Measurements from ENCODE around the gene UGGT1. TPM values are rescaled to one million over a fixed set of nuclear protein-coding genes. Genes with fewer than 3 reads are reported as not detected.
A peak's percentile ranks its signal among the peaks of the same experiment; 100 is the strongest.

Gene UGGT1
- total RNA-seq, 1 donor from 2014 or later: 49.6 TPM

- H3K27ac ChIP-seq: no peak overlapping the region
- peaks cover 18% of the 10 kb centered on the region for H3K4me1 ChIP-seq
- DNase-seq (no peak), ATAC-seq (peak; percentile 78 to 80)
- H3K27me3 ChIP-seq (ENCODE audit: low read depth): no peaks in the 10 kb centered on the region
- TF ChIP-seq, protein P1, sequence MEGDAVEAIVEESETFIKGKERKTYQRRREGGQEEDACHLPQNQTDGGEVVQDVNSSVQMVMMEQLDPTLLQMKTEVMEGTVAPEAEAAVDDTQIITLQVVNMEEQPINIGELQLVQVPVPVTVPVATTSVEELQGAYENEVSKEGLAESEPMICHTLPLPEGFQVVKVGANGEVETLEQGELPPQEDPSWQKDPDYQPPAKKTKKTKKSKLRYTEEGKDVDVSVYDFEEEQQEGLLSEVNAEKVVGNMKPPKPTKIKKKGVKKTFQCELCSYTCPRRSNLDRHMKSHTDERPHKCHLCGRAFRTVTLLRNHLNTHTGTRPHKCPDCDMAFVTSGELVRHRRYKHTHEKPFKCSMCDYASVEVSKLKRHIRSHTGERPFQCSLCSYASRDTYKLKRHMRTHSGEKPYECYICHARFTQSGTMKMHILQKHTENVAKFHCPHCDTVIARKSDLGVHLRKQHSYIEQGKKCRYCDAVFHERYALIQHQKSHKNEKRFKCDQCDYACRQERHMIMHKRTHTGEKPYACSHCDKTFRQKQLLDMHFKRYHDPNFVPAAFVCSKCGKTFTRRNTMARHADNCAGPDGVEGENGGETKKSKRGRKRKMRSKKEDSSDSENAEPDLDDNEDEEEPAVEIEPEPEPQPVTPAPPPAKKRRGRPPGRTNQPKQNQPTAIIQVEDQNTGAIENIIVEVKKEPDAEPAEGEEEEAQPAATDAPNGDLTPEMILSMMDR (IDR thresholded peaks at IDR 0.05): no peak
- no peak overlapping the region for H3K4me3 ChIP-seq
- no peaks in the 10 kb centered on the region for H3K9me3 ChIP-seq
- peaks cover 10% of the 10 kb centered on the region for H3K36me3 ChIP-seq
- intact Hi-C loops (cut with DNase I): no loop called here
Observed at GRCh38 chr2:128196471-128196931, 105.5 kb downstream of the UGGT1 start.

DNA sequence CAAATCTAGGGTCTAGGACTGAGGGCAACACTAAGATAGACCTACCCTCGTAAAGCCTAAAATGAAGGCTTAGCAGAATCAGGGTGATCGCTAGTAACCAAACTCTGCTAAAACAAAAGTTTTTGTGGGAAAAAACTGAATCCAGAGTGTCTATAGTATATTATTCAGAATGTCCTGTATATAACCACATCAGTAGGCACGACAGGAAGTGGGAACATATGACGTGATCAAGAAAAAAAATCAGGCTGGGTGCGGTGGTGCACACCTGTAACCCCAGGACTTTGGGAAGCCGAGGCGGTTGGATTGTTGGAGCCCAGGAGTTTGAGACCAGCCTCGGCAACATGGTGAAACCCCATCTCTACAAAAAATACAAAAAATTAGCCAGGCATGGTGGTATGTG, 106.1 kb downstream of the UGGT1 start:
- DNase-seq (no peak), ATAC-seq (no peak)
- TF ChIP-seq, protein P1 (IDR thresholded peaks at IDR 0.05): no peak
- Histone ChIP-seq H3K9me3 (no peaks in the 10 kb centered on the region), H3K36me3 (peaks cover 5% of the 10 kb centered on the region), H3K27me3 (ENCODE audit: low read depth) (no peaks in the 10 kb centered on the region), H3K4me3 (no peak overlapping the region), H3K27ac (no peak overlapping the region), H3K4me1 (peaks cover 18% of the 10 kb centered on the region)
- intact Hi-C loops (cut with DNase I): no loop called here

DNA sequence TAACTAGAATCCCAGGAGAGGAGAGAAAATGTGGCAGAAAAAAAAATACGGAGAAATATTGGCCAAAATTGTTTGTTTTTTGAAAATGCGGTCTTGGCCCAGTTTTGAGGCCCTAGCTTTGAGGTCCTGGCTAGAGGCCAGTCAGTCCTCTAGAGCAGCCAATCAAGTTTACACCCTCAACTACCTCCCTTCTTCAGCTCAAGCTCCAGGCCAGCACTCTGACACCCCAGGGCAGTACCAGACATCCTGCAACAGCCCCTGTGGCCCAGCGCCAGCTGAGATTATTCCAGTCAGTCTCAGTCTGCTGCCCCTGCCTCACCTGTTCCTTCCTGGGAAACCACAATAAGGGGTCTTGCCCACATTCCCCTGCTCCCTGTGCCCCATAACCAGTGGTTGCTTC, 107.7 kb downstream of the UGGT1 start:
- Histone ChIP-seq H3K27me3 (ENCODE audit: low read depth) (no peaks in the 10 kb centered on the region), H3K4me3 (no peak overlapping the region), H3K4me1 (peaks cover 18% of the 10 kb centered on the region), H3K27ac (no peak overlapping the region), H3K9me3 (no peaks in the 10 kb centered on the region), H3K36me3 (no peaks in the 10 kb centered on the region)
- ATAC-seq (peak in 1 of 2 donors; percentile 30), DNase-seq (no peak)
- intact Hi-C loops (cut with DNase I): no loop called here
- TF ChIP-seq, protein P1 (IDR thresholded peaks at IDR 0.05): no peak

DNA sequence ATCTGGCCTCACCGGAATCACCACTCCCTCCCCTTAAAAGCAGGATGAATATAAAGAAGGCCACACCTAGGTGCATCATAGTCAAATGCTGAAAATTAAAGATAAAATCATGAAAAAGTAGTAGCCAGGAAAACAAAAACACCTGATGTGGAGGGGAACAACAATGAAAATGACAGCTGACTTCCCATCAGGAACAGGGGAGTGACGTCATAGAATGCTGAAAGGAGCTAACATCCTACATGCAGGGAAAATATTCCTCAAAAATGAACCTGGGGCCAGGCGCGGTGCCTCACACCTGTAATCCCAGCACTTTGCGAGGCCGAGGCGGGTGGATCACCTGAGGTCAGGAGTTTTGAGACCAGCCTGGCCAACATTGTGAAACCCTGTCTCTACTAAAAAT, 108.1 kb downstream of the UGGT1 start:
- Histone ChIP-seq H3K9me3 (no peaks in the 10 kb centered on the region), H3K27me3 (ENCODE audit: low read depth) (no peaks in the 10 kb centered on the region), H3K36me3 (no peaks in the 10 kb centered on the region), H3K4me3 (no peak overlapping the region), H3K27ac (no peak overlapping the region), H3K4me1 (peaks cover 18% of the 10 kb centered on the region)
- ATAC-seq (no peak), DNase-seq (no peak)
- intact Hi-C loops (cut with DNase I): no loop called here
- TF ChIP-seq, protein P1 (IDR thresholded peaks at IDR 0.05): no peak

- intact Hi-C loops (cut with DNase I): no loop called here
- no peak for ATAC-seq
- no peaks in the 10 kb centered on the region for H3K36me3 ChIP-seq
- H3K9me3 ChIP-seq: no peaks in the 10 kb centered on the region
- H3K4me1 ChIP-seq: no peaks in the 10 kb centered on the region
- TF ChIP-seq, protein P1 (IDR thresholded peaks at IDR 0.05): no peak
- H3K27ac ChIP-seq: no peak overlapping the region
- no peak for DNase-seq
- no peaks in the 10 kb centered on the region for H3K27me3 ChIP-seq (ENCODE audit: low read depth)
- H3K4me3 ChIP-seq: no peak overlapping the region
Observed at GRCh38 chr2:128202791-128203190, 111.8 kb downstream of the UGGT1 start.

DNA sequence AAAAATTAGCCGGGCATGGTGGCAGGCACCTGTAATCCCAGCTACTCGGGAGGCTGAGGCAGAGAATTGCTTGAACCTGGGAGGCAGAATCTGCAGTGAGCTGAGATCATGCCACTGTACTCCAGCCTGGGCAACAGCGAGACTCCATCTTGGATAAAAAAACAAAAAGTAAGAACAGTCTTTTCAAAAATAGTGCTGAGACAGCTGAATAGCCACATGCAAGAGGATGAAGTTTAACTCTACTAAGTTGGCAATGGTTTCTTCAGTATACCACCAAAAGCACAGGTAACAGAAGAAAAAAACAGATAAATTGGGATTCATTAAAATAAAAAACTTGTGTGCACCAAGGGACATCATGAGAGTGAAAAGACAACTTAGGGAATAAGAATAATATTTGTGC, 115.2 kb downstream of the UGGT1 start:
- Histone ChIP-seq H3K27me3 (ENCODE audit: low read depth) (no peaks in the 10 kb centered on the region), H3K27ac (no peak overlapping the region), H3K36me3 (no peaks in the 10 kb centered on the region), H3K4me1 (no peaks in the 10 kb centered on the region), H3K9me3 (no peaks in the 10 kb centered on the region), H3K4me3 (no peak overlapping the region)
- DNase-seq (no peak), ATAC-seq (no peak)
- TF ChIP-seq, protein P1 (IDR thresholded peaks at IDR 0.05): no peak
- intact Hi-C loops (cut with DNase I): no loop called here
